22Rv1 (cell line): Measurements from ENCODE around the gene LRRC43.

Source experiments
- CTCF ChIP-seq: fragments of 450-650 bp; IDR thresholded peaks from 2 replicates; pipeline ENCODE4 v1.5.1; 2017; ENCODE audit warnings: mild to moderate bottlenecking
- ZFX ChIP-seq: fragments of 450-650 bp; IDR thresholded peaks from 2 replicates; pipeline ENCODE4 v1.6.1; 2017; ENCODE audit warnings: antibody characterized with exemption, borderline replicate concordance

GRCh38 chr12:122138181-122138580 is 44.7 kb upstream of the LRRC43 start:
- TF ChIP-seq CTCF (no peak), ZFX (no peak)
